Naive thymus-derived CD4-positive, alpha-beta T cell (primary cell): ENCODE data around the gene ZNF576. TPM values are rescaled to one million over a fixed set of nuclear protein-coding genes. Genes with fewer than 3 reads are reported as not detected.
"Not testable (repeated sequence)": the region's sequence is repeated elsewhere in the genome, so short reads cannot be mapped to it uniquely, and the experiment has no call there.

Experiments
- ATAC-seq: fragments of 150-1000 bp; cut with Tn5 transposase; 2 replicates; pipeline ENCODE4 v1.10.0; 2021; ENCODE audit warnings: mild to moderate bottlenecking, moderate library complexity
- CTCF ChIA-PET: fragments of 350-600 bp; sonication (Branson Sonifier 250); formaldehyde crosslinking; loops from one replicate; lab custom pipeline; 2021; ENCODE audit warnings: antibody characterized with exemption; lab: Charles Lee
- POLR2A ChIA-PET: fragments of 350-600 bp; sonication (Branson Sonifier 250); formaldehyde crosslinking; loops from one replicate; lab custom pipeline; 2021; ENCODE audit warnings: antibody characterized with exemption, inconsistent platforms; lab: Charles Lee
- DNase-seq, 9 donors: peaks; one replicate each; pipeline versions ENCODE4 v3.0.0 to v3.0.0-alpha.2; 2020 to 2022; ENCODE audit warnings: mixed read lengths in 1 of 9
- H3K27ac ChIP-seq: one replicate; pipeline ENCODE4 v1.7.0; 2013; ENCODE audit warnings: mild to moderate bottlenecking, low read depth, low read length, moderate library complexity
- H3K27me3 ChIP-seq, 2 donors: one replicate each; pipeline ENCODE4 v1.7.0; 2013; ENCODE audit warnings: low read length in 2 of 2, mild to moderate bottlenecking in 2 of 2, moderate library complexity in 2 of 2; ENCODE audit not compliant: control insufficient read depth in 2 of 2, insufficient read depth in 2 of 2
- H3K36me3 ChIP-seq, 3 experiments: 1 replicate in 2 of 3; 2 replicates in 1 of 3; pipeline ENCODE4 v1.7.0; 2013; ENCODE audit warnings: low read length in 3 of 3, mild to moderate bottlenecking in 3 of 3, moderate library complexity in 1 of 3; ENCODE audit not compliant: insufficient read depth in 3 of 3, control insufficient read depth in 2 of 3
- H3K4me1 ChIP-seq, 2 donors: one replicate each; pipeline ENCODE4 v1.7.0; 2013; ENCODE audit warnings: low read length in 2 of 2, mild to moderate bottlenecking in 2 of 2, moderate library complexity in 1 of 2; ENCODE audit not compliant: control insufficient read depth in 2 of 2, insufficient read depth in 2 of 2
- H3K4me3 ChIP-seq: 2 replicates; pipeline ENCODE4 v1.7.0; 2013; ENCODE audit warnings: mild to moderate bottlenecking, low read length
- H3K9me3 ChIP-seq, 3 experiments: 1 replicate in 2 of 3; 2 replicates in 1 of 3; pipeline ENCODE4 v1.7.0; 2013; ENCODE audit warnings: low read length in 3 of 3; ENCODE audit not compliant: control insufficient read depth in 2 of 3
- H3K27ac Mint-ChIP-seq, 9 donors: one replicate each; pipeline ENCODE4 v1.8.0; 2020 to 2022; ENCODE audit warnings: mixed read lengths in 9 of 9, mild to moderate bottlenecking in 8 of 9, moderate library complexity in 5 of 9, inconsistent platforms in 2 of 9
- H3K27me3 Mint-ChIP-seq, 5 donors: one replicate each; pipeline ENCODE4 v1.8.0; 2021 to 2022; ENCODE audit warnings: mixed read lengths in 5 of 5, mild to moderate bottlenecking in 1 of 5
- H3K36me3 Mint-ChIP-seq, 5 donors: one replicate each; pipeline ENCODE4 v1.8.0; 2020 to 2022; ENCODE audit warnings: mixed read lengths in 5 of 5, mild to moderate bottlenecking in 3 of 5, inconsistent platforms in 1 of 5
- H3K4me1 Mint-ChIP-seq, 7 donors: one replicate each; pipeline ENCODE4 v1.8.0; 2020 to 2022; ENCODE audit warnings: mixed read lengths in 7 of 7, mild to moderate bottlenecking in 3 of 7, inconsistent platforms in 1 of 7
- H3K4me3 Mint-ChIP-seq, 10 donors: one replicate each; pipeline ENCODE4 v1.8.0; 2020 to 2022; ENCODE audit warnings: mild to moderate bottlenecking in 10 of 10, mixed read lengths in 10 of 10, moderate library complexity in 6 of 10, inconsistent platforms in 2 of 10
- H3K9me3 Mint-ChIP-seq, 11 donors: one replicate each; pipeline ENCODE4 v1.8.0; 2020 to 2022; ENCODE audit warnings: mixed read lengths in 11 of 11, mild to moderate bottlenecking in 4 of 11, inconsistent platforms in 1 of 11, moderate library complexity in 1 of 11
- intact Hi-C, 2 donors: fragments of 100-400 bp; cut with micrococcal nuclease; formaldehyde crosslinking; loops; one replicate each; pipeline ENCODE4 v1.15.1; 2023
- polyA plus RNA-seq, 2 donors: library from polyadenylated mRNA; unstranded; fragments of 300-500 nt; fragmentation: Illumina TruSeq; gene quantifications; one replicate each; pipeline ENCODE4 v1.2.3, GENCODE V29; 2021
- total RNA-seq, 6 experiments: library from RNA in 5 of 6; stranded (reverse) in 5 of 6; gene quantifications; 1 replicate in 5 of 6; 2 replicates in 1 of 6; pipeline ENCODE4 v1.2.3 and lab custom pipeline; 2021 to 2026

ZNF576 gene
- total and polyA plus RNA-seq, 7 experiments from 2014 or later, result 8.6 to 20.6 (median 15.7) TPM

DNA sequence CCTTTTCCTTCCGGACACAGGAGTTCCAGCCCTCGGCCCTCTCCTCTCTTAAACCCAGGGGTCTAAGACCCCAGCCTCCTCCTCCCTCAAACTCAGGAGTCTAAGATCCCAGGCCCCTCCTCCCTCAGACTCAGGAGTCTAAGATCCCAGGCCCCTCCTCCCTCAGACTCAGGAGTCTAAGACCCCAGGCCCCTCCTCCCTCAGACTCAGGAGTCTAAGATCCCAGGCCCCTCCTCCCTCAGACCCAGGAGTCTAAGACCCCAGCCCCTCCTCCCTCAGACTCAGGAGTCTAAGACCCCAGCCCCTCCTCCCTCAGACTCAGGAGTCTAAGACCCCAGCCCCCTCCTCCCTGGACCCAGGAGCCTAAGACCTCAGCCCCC is 39.2 kb downstream of the ZNF576 start:
- H3K27ac Mint-ChIP-seq, ATAC-seq, H3K36me3 ChIP-seq, H3K9me3 ChIP-seq, DNase-seq, intact Hi-C loops, CTCF ChIA-PET, H3K36me3 Mint-ChIP-seq, H3K4me1 ChIP-seq, H3K4me3 ChIP-seq, H3K9me3 Mint-ChIP-seq, H3K4me3 Mint-ChIP-seq, H3K27ac ChIP-seq, H3K27me3 ChIP-seq: not testable (repeated sequence)
- peaks cover 5 to 20% (median 12%) of the 10 kb centered on the region in 7 donors for H3K4me1 Mint-ChIP-seq
- POLR2A ChIA-PET, result interaction anchor here (1.0 kb wide), 1 partner anchor 33 kb away, joined by 3 read pairs; no protein-coding TSS in a partner anchor
- H3K27me3 Mint-ChIP-seq, result peaks cover 15 to 47% (median 28%) of the 10 kb centered on the region in 5 donors

DNA sequence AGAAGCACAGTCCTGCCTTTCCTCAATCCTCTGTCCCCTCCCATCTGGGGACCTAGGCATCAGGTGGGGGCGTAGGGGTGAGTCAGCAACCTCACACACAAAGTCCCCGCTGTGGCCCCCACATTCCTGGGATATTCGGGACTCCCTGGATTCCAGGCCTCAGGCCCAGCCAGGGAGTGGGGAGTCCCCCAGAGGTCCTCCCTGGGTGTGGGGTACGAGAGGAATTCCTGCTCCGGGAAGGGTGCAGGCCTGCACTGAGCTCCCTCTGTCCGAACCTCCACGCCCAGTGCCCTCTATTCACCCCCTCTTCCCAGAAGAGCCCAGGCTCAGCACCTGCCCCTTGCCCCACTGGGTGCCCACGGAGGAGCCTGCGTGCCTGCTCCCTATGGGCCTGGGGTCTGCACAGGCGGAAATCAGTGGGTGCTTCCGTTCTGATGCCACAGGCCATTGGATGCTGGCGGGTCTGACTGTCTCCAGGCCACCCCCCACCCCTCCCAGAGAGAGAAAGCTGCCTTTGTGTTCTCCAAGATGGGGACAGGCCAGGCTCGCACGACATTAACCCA is 39.8 kb downstream of the ZNF576 start:
- DNase-seq (no peak), ATAC-seq (no peak)
- Mint-ChIP-seq H3K27ac (no peak overlapping the region), H3K4me3 (peak overlapping the region in 1 of 10 donors; percentile 45), H3K36me3 (no peaks in the 10 kb centered on the region), H3K27me3 (peaks cover 15 to 51% (median 30%) of the 10 kb centered on the region in 5 donors), H3K4me1 (peaks cover 6 to 24% (median 13%) of the 10 kb centered on the region in 7 donors), H3K9me3 (no peaks in the 10 kb centered on the region)
- no peaks in the 10 kb centered on the region for H3K9me3 ChIP-seq
- CTCF ChIA-PET, result no interaction called here
- POLR2A ChIA-PET, result no interaction called here
- peaks cover 4 to 8% of the 10 kb centered on the region in 2 donors for H3K27me3 ChIP-seq
- H3K4me1 ChIP-seq, result peaks cover 0 to 6% of the 10 kb centered on the region in 2 donors
- H3K27ac ChIP-seq, result no peak overlapping the region
- H3K36me3 ChIP-seq, result no peaks in the 10 kb centered on the region
- intact Hi-C loops, result no loop called here
- H3K4me3 ChIP-seq, result no peak overlapping the region

DNA sequence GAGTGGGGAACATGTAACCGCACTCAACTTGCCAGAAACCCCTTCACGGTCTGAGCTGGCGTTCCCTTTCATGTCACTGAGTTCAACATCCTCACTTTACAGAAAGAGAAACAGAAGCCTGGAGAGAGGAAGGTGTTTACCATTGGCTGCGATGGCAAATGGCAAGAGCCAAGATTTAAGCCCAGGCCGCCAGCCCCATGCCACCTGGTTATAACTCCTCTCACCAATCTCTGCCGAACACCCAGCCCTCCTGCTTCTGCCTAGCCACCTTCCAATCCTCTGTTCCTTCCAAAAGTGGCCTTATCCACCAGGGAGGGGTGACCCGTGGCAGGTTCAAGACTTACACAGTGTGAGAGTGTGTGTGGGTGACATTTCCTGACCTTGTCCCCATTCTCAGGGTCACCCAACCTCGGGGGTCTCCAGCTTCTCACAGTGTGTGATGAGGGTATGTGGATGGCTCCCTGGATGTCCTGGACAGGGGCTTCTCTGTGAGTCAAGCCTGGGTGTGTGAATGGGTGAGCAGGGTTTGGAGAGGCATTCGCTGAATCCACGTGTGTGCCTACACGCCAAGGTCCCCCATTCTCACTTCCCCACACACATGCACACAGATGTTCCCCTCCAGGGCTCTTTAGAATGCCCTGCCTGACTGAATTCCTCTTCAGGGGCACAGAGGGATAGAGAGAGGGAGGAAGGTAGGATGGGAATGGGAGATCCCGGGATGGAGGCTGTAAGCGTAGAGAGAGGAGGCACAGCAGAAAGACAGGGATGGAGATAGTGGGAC is 42.0 kb downstream of the ZNF576 start:
- no peak overlapping the region for H3K27ac ChIP-seq
- H3K4me1 ChIP-seq, result peaks cover 0 to 6% of the 10 kb centered on the region in 2 donors
- ATAC-seq (no peak), DNase-seq (no peak)
- no peaks in the 10 kb centered on the region for H3K9me3 ChIP-seq
- peaks cover 4 to 8% of the 10 kb centered on the region in 2 donors for H3K27me3 ChIP-seq
- Mint-ChIP-seq H3K9me3 (no peaks in the 10 kb centered on the region), H3K4me3 (peak overlapping the region; percentile 68 to 93 (median 82)), H3K27me3 (peaks cover 15 to 52% (median 32%) of the 10 kb centered on the region in 5 donors), H3K36me3 (no peaks in the 10 kb centered on the region), H3K4me1 (peaks cover 12 to 28% (median 15%) of the 10 kb centered on the region in 7 donors), H3K27ac (peak overlapping the region in 5 of 9 donors; percentile 1 to 68 (median 33))
- H3K36me3 ChIP-seq, result no peaks in the 10 kb centered on the region
- no peak overlapping the region for H3K4me3 ChIP-seq
- intact Hi-C loops, result no loop called here
- ChIA-PET CTCF (no interaction called here), POLR2A (no interaction called here)

DNA sequence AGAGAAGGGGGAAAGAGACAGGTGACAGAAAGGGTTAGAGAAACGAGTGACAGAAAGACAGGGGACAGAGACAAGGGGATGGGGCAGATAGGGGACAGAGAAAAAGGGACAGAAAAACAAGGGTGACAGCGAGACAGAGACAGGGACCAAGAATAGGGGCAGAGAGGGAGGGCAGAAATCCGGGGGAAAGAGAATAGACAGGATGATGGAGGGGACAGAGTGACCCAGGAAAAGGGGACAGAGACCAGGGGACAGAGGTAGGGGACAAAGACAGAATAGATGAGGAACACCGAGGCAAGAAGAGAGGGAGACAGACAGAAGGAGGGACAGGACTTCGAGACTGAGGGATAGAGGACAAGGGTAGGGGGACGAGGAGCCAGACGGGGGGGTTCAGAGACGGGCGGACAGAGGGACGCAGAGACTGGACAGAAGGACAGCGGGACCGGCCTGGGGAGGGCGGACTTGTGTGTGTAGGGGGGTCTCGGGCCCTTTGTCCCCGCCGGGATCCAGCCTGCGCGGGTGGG is 42.7 kb downstream of the ZNF576 start:
- intact Hi-C loops, result no loop called here
- no peaks in the 10 kb centered on the region for H3K9me3 Mint-ChIP-seq
- no peak overlapping the region for H3K4me3 ChIP-seq

DNA sequence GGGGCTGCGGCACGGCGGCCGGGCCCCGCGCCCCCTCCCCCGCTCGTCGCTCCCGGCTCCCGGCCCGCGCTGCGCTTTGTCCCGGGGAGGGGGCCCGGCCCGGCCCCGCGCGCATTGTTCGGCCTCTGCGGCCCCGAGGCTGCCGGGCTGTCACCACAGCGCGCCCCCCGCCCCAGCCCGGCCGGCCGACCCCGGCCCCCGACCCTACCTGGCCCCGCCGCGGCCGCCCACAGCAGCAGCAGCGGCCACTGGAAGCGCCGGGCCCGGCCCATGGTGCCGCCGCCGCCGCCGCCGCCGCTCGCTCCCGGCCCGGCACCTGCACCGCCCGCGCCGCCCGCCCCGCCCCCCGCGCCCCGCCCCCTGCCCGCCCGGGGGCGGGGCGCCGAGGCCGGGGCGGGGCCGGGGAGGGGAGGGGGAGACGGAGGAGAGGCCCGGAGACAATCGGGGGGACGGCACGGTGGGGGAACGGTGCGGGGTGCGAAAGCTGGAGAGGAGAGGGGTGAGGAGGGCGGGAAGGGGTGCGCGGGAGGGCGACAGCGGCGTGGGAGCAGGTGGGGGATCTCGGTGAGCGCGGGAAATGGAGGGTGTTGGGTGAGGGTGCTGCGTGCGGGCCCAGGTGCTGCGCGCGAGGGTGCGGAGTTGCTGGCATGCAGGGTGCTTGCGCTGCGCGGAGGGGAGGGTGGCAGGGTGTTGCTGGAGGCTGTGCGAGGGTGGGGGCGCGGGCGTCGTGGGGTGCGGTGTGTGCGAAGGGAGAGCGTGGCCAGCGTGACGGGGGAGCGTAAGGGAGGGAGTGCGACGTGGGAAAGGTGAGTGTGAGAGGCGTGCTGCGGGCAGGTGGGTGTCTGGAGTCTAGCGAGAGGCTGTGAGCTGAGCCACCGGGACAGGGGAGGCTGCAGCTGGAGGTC is 43.4 kb downstream of the ZNF576 start, which contains the start of gene CADM4:
Gene CADM4 (minus strand): TSS at position 332 of the 905 bp plus-strand sequence. CDS start 60 bp downstream, at position 272.
- CTCF ChIA-PET, result no interaction called here
- H3K9me3 Mint-ChIP-seq, result no peaks in the 10 kb centered on the region
- DNase-seq (peak; percentile 42 to 70 (median 57)), ATAC-seq (peak; percentile 91)
- POLR2A ChIA-PET, result no interaction called here
- peak within 1 kb of the TSS in 8 of 9 donors; percentile 2 to 92 (median 48) for H3K27ac Mint-ChIP-seq
- H3K27me3 Mint-ChIP-seq, result peaks cover 13 to 52% (median 30%) of the 10 kb centered on the region in 5 donors
- peak within 1 kb of the TSS; percentile 76 to 93 (median 84) for H3K4me3 Mint-ChIP-seq
- intact Hi-C loops, result loop anchor here in 1 of 2 donors (1.0 kb wide), 2 partner anchors 20 to 29 kb away; partner anchors contain the start of gene ZNF428
- peaks cover 12 to 28% (median 15%) of the 10 kb centered on the region in 7 donors for H3K4me1 Mint-ChIP-seq
- H3K36me3 Mint-ChIP-seq, result no peaks in the 10 kb centered on the region
- H3K9me3 ChIP-seq, result no peaks in the 10 kb centered on the region
- peaks cover 0 to 6% of the 10 kb centered on the region in 2 donors for H3K4me1 ChIP-seq
- H3K36me3 ChIP-seq, result no peaks in the 10 kb centered on the region
- peak within 1 kb of the TSS; percentile 49 for H3K27ac ChIP-seq
- H3K4me3 ChIP-seq, result peak within 1 kb of the TSS; percentile 61
- peaks cover 4 to 8% of the 10 kb centered on the region in 2 donors for H3K27me3 ChIP-seq

More for the DNA sequence above, 42.7 kb downstream of the ZNF576 start:
- ChIA-PET POLR2A (no interaction called here), CTCF (no interaction called here)
- H3K27me3 ChIP-seq, result peaks cover 4 to 8% of the 10 kb centered on the region in 2 donors
- Mint-ChIP-seq H3K27me3 (peaks cover 13 to 52% (median 30%) of the 10 kb centered on the region in 5 donors), H3K4me3 (peak overlapping the region; percentile 68 to 93 (median 82)), H3K36me3 (no peaks in the 10 kb centered on the region), H3K4me1 (peaks cover 12 to 28% (median 15%) of the 10 kb centered on the region in 7 donors), H3K27ac (peak overlapping the region in 8 of 9 donors; percentile 1 to 90 (median 32))
- DNase-seq, result no peak
- H3K9me3 ChIP-seq, result no peaks in the 10 kb centered on the region
- ATAC-seq, result no peak
- peaks cover 0 to 6% of the 10 kb centered on the region in 2 donors for H3K4me1 ChIP-seq
- no peaks in the 10 kb centered on the region for H3K36me3 ChIP-seq
- H3K27ac ChIP-seq, result no peak overlapping the region

DNA sequence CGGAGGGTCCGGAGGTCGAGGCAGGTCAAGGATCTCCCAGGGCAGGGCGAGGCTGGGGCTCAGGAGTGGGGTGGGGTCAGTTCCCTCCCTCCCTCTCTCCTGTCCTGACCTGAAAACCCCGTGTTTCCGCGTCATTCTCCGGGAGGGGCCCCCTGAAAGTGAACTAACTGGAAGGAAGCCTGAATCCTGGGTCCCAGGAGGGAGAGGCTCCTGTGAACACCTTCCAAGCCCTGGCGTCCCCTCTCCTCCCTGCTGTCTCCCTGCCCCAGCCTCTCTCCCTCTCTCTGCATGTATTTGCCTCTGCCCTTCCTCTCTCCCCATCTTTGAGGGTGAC is 44.0 kb downstream of the ZNF576 start:
- CTCF ChIA-PET, result no interaction called here

More for the DNA sequence above, 44.0 kb downstream of the ZNF576 start:
- H3K4me3 Mint-ChIP-seq, result peak overlapping the region; percentile 74 to 89 (median 83)
- Histone ChIP-seq H3K27me3 (peaks cover 4 to 8% of the 10 kb centered on the region in 2 donors), H3K36me3 (no peaks in the 10 kb centered on the region), H3K4me1 (peaks cover 0 to 6% of the 10 kb centered on the region in 2 donors), H3K4me3 (peak overlapping the region; percentile 61), H3K9me3 (no peaks in the 10 kb centered on the region), H3K27ac (no peak overlapping the region)
- peaks cover 12 to 28% (median 15%) of the 10 kb centered on the region in 7 donors for H3K4me1 Mint-ChIP-seq
- ATAC-seq (no peak), DNase-seq (no peak)
- peak overlapping the region in 5 of 9 donors; percentile 22 to 92 (median 42) for H3K27ac Mint-ChIP-seq
- no peaks in the 10 kb centered on the region for H3K9me3 Mint-ChIP-seq
- peaks cover 13 to 48% (median 30%) of the 10 kb centered on the region in 5 donors for H3K27me3 Mint-ChIP-seq
- intact Hi-C loops, result loop anchor here in 1 of 2 donors (1.0 kb wide), 2 partner anchors 21 to 28 kb away; partner anchors contain the start of gene ZNF428
- H3K36me3 Mint-ChIP-seq, result no peaks in the 10 kb centered on the region
- POLR2A ChIA-PET, result no interaction called here
